Measurements from ENCODE around the gene KIF1A. TPM values are rescaled to one million over a fixed set of nuclear protein-coding genes. Genes with fewer than 3 reads are reported as not detected.

Gene KIF1A
- 0.14 TPM in 1 of 2 replicates, not detected in the other for total RNA-seq (2014; rRNA removed; shearing (Covaris generic))
- not detected in 2 replicates for polyA plus RNA-seq (2015; cell fraction: cytosol; rRNA removed)
- polyA plus RNA-seq (2015; cell fraction: nucleus; rRNA removed), result 0.06 TPM in 1 of 2 replicates, not detected in the other

- DNase-seq (ENCODE audit: low read depth), result no peak
Measured at GRCh38 chr2:240819858-240820606, at the start of gene KIF1A. TSS of gene KIF1A (minus strand) at chr2:240820219. CDS start at chr2:240797752, 22,467 bp downstream.

GRCh38 chr2:240869109-240869955, 49.3 kb upstream of the KIF1A start:
- DNase-seq (ENCODE audit: low read depth), result no peak

- no peak for DNase-seq (ENCODE audit: low read depth)
Measured at GRCh38 chr2:240868286-240869108, 48.5 kb upstream of the KIF1A start, which contains the start of gene AGXT. TSS of gene AGXT (plus strand) at chr2:240868824. CDS start at chr2:240868866, 42 bp downstream.

- no peak for DNase-seq (ENCODE audit: low read depth)
Measured at GRCh38 chr2:240865391-240865790, 45.4 kb upstream of the KIF1A start.

GRCh38 chr2:240864475-240864874, 44.5 kb upstream of the KIF1A start:
- DNase-seq (ENCODE audit: low read depth), result no peak

- no peak for DNase-seq (ENCODE audit: low read depth)
Measured at GRCh38 chr2:240861547-240861946, 41.5 kb upstream of the KIF1A start.

- no peak for DNase-seq (ENCODE audit: low read depth)
Measured at GRCh38 chr2:240858871-240859270, 38.9 kb upstream of the KIF1A start.

- no peak for DNase-seq (ENCODE audit: low read depth)
Measured at GRCh38 chr2:240858321-240858720, 38.3 kb upstream of the KIF1A start.

- DNase-seq (ENCODE audit: low read depth), result no peak
Measured at GRCh38 chr2:240857039-240858008, 37.3 kb upstream of the KIF1A start.

- DNase-seq (ENCODE audit: low read depth), result peak; percentile 26
Measured at GRCh38 chr2:240856151-240856980, 36.3 kb upstream of the KIF1A start.

GRCh38 chr2:240855670-240856069, 35.7 kb upstream of the KIF1A start:
- no peak for DNase-seq (ENCODE audit: low read depth)

GRCh38 chr2:240852671-240853314, 32.8 kb upstream of the KIF1A start:
- no peak for DNase-seq (ENCODE audit: low read depth)

- peak; percentile 70 for DNase-seq (ENCODE audit: low read depth)
Measured at GRCh38 chr2:240851078-240851991, 31.3 kb upstream of the KIF1A start.

GRCh38 chr2:240850756-240851077, 30.7 kb upstream of the KIF1A start:
- no peak for DNase-seq (ENCODE audit: low read depth)

GRCh38 chr2:240850026-240850425, 30.0 kb upstream of the KIF1A start:
- no peak for DNase-seq (ENCODE audit: low read depth)

- no peak for DNase-seq (ENCODE audit: low read depth)
Measured at GRCh38 chr2:240848900-240849680, 29.1 kb upstream of the KIF1A start.

- DNase-seq (ENCODE audit: low read depth), result no peak
Measured at GRCh38 chr2:240847817-240848216, 27.8 kb upstream of the KIF1A start.
